Activated naive CD4-positive, alpha-beta T cell treated with Interleukin-2 at 50 U/mL for 16 hours (primary cell): ENCODE measurements around the gene WBP2NL.
"Not testable (repeated sequence)": the region's sequence is repeated elsewhere in the genome, so short reads cannot be mapped to it uniquely, and the experiment has no call there.

Experiments
- DNase-seq: peaks from one replicate; pipeline ENCODE4 v3.0.0-alpha.2; 2020

The WBP2NL gene, protein sequence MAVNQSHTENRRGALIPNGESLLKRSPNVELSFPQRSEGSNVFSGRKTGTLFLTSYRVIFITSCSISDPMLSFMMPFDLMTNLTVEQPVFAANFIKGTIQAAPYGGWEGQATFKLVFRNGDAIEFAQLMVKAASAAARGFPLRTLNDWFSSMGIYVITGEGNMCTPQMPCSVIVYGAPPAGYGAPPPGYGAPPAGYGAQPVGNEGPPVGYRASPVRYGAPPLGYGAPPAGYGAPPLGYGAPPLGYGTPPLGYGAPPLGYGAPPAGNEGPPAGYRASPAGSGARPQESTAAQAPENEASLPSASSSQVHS

GRCh38 chr22:41998361-41999261 is at the start of gene WBP2NL:
WBP2NL (plus strand) TSS chr22:41998788; CDS start chr22:41998819, 31 bp downstream.
- peak; percentile 87 for DNase-seq

GRCh38 chr22:41948928-41949296 is 49.7 kb upstream of the WBP2NL start:
- DNase-seq: not testable (repeated sequence)

DNA sequence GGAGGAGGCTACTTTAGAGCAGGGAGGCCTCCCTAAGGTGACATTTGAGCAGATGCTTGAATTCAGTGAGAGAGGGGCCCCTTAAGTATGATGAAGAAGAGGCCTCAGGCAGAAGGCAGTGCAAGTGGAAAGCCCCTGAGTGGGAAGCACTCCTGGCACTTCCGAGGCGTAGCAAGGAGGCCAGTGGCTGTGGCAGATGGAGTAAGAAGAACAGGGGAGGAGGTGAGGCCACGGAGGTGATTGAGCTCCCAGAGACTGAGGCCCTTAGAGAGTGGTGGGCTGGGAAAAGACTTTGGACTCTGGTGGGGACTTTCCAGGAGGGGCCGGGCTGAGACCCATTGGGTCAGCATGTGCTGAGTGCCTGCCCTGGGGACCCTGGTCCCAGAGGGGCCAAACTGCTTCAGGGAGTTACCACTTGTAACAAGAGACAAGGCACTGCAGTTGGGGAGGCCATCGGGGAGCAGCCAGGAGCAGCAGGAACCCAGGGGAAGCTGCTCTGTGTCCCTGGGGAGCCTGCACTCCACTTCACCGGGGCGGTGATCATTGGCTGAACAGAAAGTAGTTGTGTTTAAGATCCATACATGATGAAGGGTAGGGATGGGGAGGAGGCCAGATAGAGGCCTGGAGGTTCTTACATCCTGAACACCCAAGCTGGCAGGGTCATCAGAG is 49.2 kb upstream of the WBP2NL start:
- no peak for DNase-seq

- DNase-seq: no peak
These were observed 46.6 kb upstream of the WBP2NL start, which contains the start of gene SMIM45 for GRCh38 chr22:41951898-41952474. SMIM45 (plus strand) TSS chr22:41952150.

DNA sequence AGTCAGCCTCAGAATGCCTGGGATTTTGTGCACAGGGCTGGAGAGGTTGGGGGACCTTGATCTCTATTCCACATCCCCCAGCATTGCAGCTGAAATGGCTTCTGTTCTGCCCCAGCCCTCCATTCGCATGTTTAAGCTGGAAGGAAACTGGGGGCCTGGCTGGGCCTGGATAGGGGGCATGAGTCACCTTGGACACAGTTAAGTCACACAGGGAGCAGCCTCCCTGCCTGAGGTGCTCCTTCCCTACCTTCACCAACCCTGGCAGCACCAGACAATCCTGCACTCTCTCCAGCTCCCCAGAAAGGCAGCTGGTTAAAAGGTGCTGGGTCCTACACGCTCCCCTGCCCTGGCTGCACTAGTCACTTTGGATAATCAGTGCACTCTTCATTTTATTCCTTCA is 45.9 kb upstream of the WBP2NL start:
- DNase-seq: no peak

DNA sequence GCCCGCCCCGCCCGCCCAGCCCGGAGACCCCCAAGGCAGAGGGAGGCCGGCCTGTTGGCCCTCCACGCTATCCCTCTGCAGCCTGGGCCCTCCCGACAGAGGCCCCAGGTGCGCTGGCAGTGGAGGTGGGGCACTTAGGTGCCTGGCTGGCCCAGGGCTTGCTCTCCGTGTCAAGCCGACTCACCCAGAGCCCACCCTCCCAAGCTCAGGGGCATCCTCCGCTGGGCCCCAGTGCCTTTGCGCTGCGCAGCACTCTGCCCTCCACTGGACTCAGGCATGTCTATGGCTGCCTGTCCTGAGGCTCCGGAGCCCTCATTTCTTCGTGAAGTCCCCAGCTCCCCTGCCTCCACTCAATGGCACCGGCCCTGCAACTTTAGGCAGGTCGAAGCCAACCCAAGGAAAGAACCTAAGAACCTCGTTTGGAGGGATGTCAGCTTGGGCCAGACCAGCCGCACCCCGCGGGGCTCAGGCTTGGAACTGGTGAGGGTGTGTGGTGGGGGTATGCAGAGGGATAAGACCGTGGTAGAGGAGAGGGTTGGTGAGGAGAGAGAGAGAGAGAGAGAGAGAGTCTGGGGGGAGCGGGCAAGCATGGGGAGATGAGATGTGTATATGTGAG is 40.5 kb upstream of the WBP2NL start:
- DNase-seq: no peak

- no peak for DNase-seq
These were observed 35.0 kb upstream of the WBP2NL start for GRCh38 chr22:41963453-41964111.

- no peak for DNase-seq
These were observed 34.5 kb upstream of the WBP2NL start for GRCh38 chr22:41964112-41964491.

DNA sequence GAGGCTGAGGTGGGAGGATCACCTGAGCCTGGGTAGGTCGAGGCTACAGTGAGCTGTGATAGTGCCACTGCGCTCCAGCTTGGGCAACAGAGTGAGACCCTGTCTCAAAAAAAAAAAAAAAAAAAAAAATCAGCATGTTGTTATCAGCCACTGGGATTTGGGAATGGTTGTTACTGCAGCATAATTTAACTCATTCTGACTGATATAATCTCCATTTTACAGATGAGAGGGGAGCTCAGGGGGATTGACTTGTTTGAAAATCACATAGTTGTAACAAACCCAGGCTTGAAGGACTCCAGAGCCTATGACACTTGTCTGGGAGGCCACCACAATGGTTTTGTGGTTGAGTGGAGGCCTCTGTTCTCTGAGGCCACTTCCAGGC is 32.4 kb upstream of the WBP2NL start:
- DNase-seq: no peak

GRCh38 chr22:41966607-41967240 is 31.9 kb upstream of the WBP2NL start:
- DNase-seq: peak; percentile 28

GRCh38 chr22:41968601-41969000 is 30.0 kb upstream of the WBP2NL start:
- no peak for DNase-seq

GRCh38 chr22:41969110-41969646 is 29.4 kb upstream of the WBP2NL start, which contains the start of gene SEPTIN3:
SEPTIN3 (plus strand) TSS chr22:41969443; CDS start chr22:41971493, 2,050 bp downstream.
- DNase-seq: no peak

GRCh38 chr22:41970601-41971000 is 28.0 kb upstream of the WBP2NL start:
- no peak for DNase-seq

DNA sequence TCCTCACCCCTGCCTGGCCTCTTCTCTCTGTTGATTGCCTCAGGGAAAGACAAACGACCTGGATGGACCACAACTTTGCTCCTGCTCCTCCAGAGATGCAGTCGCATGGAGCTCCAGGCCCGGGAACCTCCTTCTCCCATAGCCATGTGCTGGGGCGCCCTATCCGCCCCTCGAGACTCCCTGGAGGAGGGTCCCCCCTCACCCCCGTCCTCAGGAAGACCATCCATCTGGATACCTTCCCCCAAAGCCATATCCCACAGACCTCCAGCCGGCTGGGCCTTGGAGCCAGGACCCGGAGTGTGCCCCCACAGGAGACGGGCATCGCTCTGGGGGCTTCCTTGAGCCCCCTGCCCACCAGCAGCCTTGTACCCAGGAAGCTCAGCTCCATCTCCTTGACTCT is 27.2 kb upstream of the WBP2NL start:
- no peak for DNase-seq

- no peak for DNase-seq
These were observed 23.8 kb upstream of the WBP2NL start for GRCh38 chr22:41974691-41975290.

GRCh38 chr22:41975299-41976069 is 23.1 kb upstream of the WBP2NL start:
- no peak for DNase-seq

DNA sequence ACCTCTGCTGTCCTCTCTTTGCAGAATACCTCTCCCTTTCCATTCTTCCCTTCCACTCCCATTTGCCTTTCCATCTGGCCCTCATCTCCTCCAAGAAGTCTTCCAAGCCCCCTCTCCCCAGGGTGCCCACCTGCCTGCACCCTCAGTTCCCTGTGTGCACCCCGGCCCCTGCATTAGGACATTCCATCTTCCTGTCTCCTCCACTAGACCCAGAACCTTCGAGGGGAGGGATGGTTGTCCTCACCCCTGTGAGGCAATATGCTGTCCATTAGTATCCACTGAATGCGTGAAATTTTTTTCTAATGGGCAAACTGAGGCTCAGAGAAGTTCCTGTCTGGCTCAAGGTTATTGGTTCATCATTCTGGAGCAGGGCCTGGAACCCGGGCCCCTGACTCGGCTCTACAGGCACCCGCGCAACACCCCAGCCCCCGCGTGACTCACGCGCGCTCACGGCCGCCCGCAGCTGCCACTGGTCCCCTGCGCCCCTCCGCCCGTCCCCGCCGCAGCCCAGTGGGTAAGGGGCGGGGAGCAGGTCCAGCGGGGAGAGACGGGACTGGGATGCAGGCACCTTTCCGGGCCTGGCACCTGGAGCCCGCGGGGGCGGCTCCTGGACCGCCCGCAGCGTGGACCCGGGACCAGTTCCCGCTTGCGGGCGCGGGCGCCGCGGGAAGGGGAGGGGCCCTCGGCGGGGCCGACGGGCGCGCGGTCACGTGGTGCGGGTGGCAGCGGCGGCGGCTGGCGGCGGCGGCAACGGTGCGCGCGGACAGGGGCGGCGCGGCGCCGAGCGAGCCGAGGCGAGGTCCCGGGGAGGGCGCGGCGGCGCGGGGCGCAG is 22.3 kb upstream of the WBP2NL start:
- peak; percentile 56 for DNase-seq

- no peak for DNase-seq
These were observed 21.5 kb upstream of the WBP2NL start for GRCh38 chr22:41976961-41977566.

DNA sequence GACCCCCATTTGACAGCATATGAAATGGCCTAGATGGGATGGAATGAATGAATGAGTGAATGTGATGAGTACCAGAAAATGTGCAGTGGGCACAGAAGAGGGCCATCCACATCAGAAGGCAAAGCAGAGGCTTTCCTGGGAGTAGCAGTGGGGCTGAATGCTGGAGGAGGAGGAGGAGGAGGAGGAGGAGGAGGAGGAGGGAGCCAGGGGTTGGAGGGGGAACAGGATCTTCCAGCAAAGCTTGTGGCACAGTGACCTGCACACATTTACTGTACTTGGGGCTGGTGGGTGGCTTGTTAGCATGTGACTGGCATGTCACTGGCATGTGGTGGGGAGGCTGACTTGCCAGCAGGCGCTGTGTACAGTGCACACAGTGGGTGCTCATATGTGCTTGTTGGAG is 19.9 kb upstream of the WBP2NL start:
- no peak for DNase-seq
